H9 (cell line): ENCODE results near the gene TLCD3A. TPM values are rescaled to one million over a fixed set of nuclear protein-coding genes. Genes with fewer than 3 reads are reported as not detected.
A peak's percentile ranks its signal among the peaks of the same experiment; 100 is the strongest.

Experiments
- DNase-seq: peaks from one replicate; pipeline ENCODE4 v3.0.0-alpha.2; 2017
- H2AFZ ChIP-seq: one replicate; pipeline ENCODE4 v1.6.1; 2013; ENCODE audit warnings: mild to moderate bottlenecking, low read length, control low read depth, moderate library complexity
- H2AK5ac ChIP-seq: 2 replicates; pipeline ENCODE4 v1.6.1; 2013; ENCODE audit warnings: low read length, control low read depth, mixed read lengths; ENCODE audit not compliant: insufficient read length
- H2BK120ac ChIP-seq: one replicate; pipeline ENCODE4 v1.6.1; 2013; ENCODE audit warnings: low read depth, mild to moderate bottlenecking, low read length, control low read depth, inconsistent platforms; ENCODE audit not compliant: poor library complexity, severe bottlenecking
- H2BK12ac ChIP-seq: 2 replicates; pipeline ENCODE4 v1.6.1; 2013; ENCODE audit warnings: low read length, control low read depth, mixed read lengths, low read depth; ENCODE audit not compliant: insufficient read length
- H2BK15ac ChIP-seq: 2 replicates; pipeline ENCODE4 v1.6.1; 2013; ENCODE audit warnings: low read depth, low read length, control low read depth
- H2BK20ac ChIP-seq: one replicate; pipeline ENCODE4 v1.6.1; 2013; ENCODE audit warnings: low read depth, mild to moderate bottlenecking, low read length, control low read depth, inconsistent platforms; ENCODE audit not compliant: poor library complexity, severe bottlenecking
- H2BK5ac ChIP-seq: 2 replicates; pipeline ENCODE4 v1.6.1; 2013; ENCODE audit warnings: low read length, control low read depth, mixed read lengths; ENCODE audit not compliant: insufficient read length
- H3K14ac ChIP-seq: 2 replicates; pipeline ENCODE4 v1.6.1; 2013; ENCODE audit warnings: low read length, control low read depth; ENCODE audit not compliant: insufficient read depth
- H3K18ac ChIP-seq: 2 replicates; pipeline ENCODE4 v1.6.1; 2013; ENCODE audit warnings: low read depth, mild to moderate bottlenecking, mixed read lengths, low read length, control low read depth; ENCODE audit not compliant: insufficient read length
- H3K23ac ChIP-seq: 2 replicates; pipeline ENCODE4 v1.6.1; 2013; ENCODE audit warnings: low read length, control low read depth, mixed read lengths, low read depth; ENCODE audit not compliant: insufficient read length
- H3K23me2 ChIP-seq: 2 replicates; pipeline ENCODE4 v1.6.1; 2013; ENCODE audit warnings: low read depth, mild to moderate bottlenecking, mixed read lengths, low read length, control low read depth; ENCODE audit not compliant: insufficient read length, poor library complexity, severe bottlenecking
- H3K27ac ChIP-seq: 2 replicates; pipeline ENCODE4 v1.5.1; 2013; ENCODE audit warnings: low read length, control low read depth, mixed read lengths, low read depth; ENCODE audit not compliant: insufficient read length
- H3K27me3 ChIP-seq: 2 replicates; pipeline ENCODE4 v1.6.1; 2013; ENCODE audit warnings: low read length, control low read depth, inconsistent platforms; ENCODE audit not compliant: insufficient read depth
- H3K4ac ChIP-seq: 2 replicates; pipeline ENCODE4 v1.6.1; 2013; ENCODE audit warnings: low read depth, mild to moderate bottlenecking, control low read depth, inconsistent platforms, low read length, moderate library complexity
- H3K4me1 ChIP-seq: 2 replicates; pipeline ENCODE4 v1.6.1; 2013; ENCODE audit warnings: low read length, control low read depth, inconsistent platforms; ENCODE audit not compliant: insufficient read depth
- H3K4me2 ChIP-seq: 2 replicates; pipeline ENCODE4 v1.6.1; 2013; ENCODE audit warnings: low read length, control low read depth, mixed read lengths; ENCODE audit not compliant: insufficient read length, insufficient read depth
- H3K56ac ChIP-seq: 2 replicates; pipeline ENCODE4 v1.6.1; 2013; ENCODE audit warnings: low read depth, mild to moderate bottlenecking, mixed read lengths, low read length, control low read depth; ENCODE audit not compliant: insufficient read length
- H3K79me1 ChIP-seq: 2 replicates; pipeline ENCODE4 v1.6.1; 2013; ENCODE audit warnings: low read depth, mild to moderate bottlenecking, moderate library complexity, low read length, control low read depth, inconsistent platforms; ENCODE audit not compliant: insufficient read depth, poor library complexity, severe bottlenecking
- H3K79me2 ChIP-seq: 2 replicates; pipeline ENCODE4 v1.6.1; 2013; ENCODE audit warnings: low read length, control low read depth, inconsistent platforms; ENCODE audit not compliant: insufficient read depth
- H3K9ac ChIP-seq: 2 replicates; pipeline ENCODE4 v1.6.1; 2013; ENCODE audit warnings: low read length, control low read depth, mixed read lengths; ENCODE audit not compliant: insufficient read length; ENCODE audit errors: extremely low read depth
- H3K9me3 ChIP-seq: one replicate; pipeline ENCODE4 v1.6.1; 2013; ENCODE audit warnings: low read depth, low read length, inconsistent platforms; ENCODE audit not compliant: control insufficient read depth
- H3T11ph ChIP-seq: one replicate; pipeline ENCODE4 v1.6.1; 2013; ENCODE audit warnings: mild to moderate bottlenecking, low read length, control low read depth, inconsistent platforms
- H4K20me1 ChIP-seq: one replicate; pipeline ENCODE4 v1.6.1; 2013; ENCODE audit not compliant: control insufficient read depth, insufficient read length, insufficient read depth
- H4K5ac ChIP-seq: 2 replicates; pipeline ENCODE4 v1.6.1; 2013; ENCODE audit warnings: low read depth, mild to moderate bottlenecking, mixed read lengths, low read length, control low read depth; ENCODE audit not compliant: insufficient read length
- H4K8ac ChIP-seq: replicated peaks from 2 replicates; pipeline ENCODE4 v1.6.1; 2013; ENCODE audit warnings: low read length, control low read depth, mixed read lengths, low read depth; ENCODE audit not compliant: insufficient read length
- H4K91ac ChIP-seq: 2 replicates; pipeline ENCODE4 v1.6.1; 2013; ENCODE audit warnings: low read depth, mild to moderate bottlenecking, moderate library complexity, mixed read lengths, low read length, control low read depth; ENCODE audit not compliant: insufficient read length
- H3K27ac Mint-ChIP-seq, 3 experiments: 2 replicates in 2 of 3; 3 replicates in 1 of 3; pipeline ENCODE4 v1.8.0; 2020 to 2021; ENCODE audit warnings: mixed read lengths in 3 of 3, mild to moderate bottlenecking in 1 of 3, moderate library complexity in 1 of 3
- H3K27me3 Mint-ChIP-seq: 2 replicates; pipeline ENCODE4 v1.8.0; 2021; ENCODE audit warnings: low read depth, mild to moderate bottlenecking, moderate library complexity, mixed read lengths
- H3K36me3 Mint-ChIP-seq, 3 experiments: 2 replicates in 2 of 3; 3 replicates in 1 of 3; pipeline ENCODE4 v1.8.0; 2020 to 2021; ENCODE audit warnings: low read depth in 3 of 3, mixed read lengths in 3 of 3; ENCODE audit not compliant: insufficient read depth in 1 of 3
- H3K4me1 Mint-ChIP-seq, 2 experiments: 2 replicates each; pipeline ENCODE4 v1.8.0; 2020; ENCODE audit warnings: mixed read lengths in 2 of 2
- H3K4me3 Mint-ChIP-seq, 2 experiments: 2 replicates in 1 of 2; 3 replicates in 1 of 2; pipeline ENCODE4 v1.8.0; 2020 to 2021; ENCODE audit warnings: mild to moderate bottlenecking in 2 of 2, mixed read lengths in 2 of 2, moderate library complexity in 1 of 2
- H3K9me3 Mint-ChIP-seq, 2 experiments: 2 replicates in 1 of 2; 3 replicates in 1 of 2; pipeline ENCODE4 v1.8.0; 2020; ENCODE audit warnings: mild to moderate bottlenecking in 2 of 2, mixed read lengths in 2 of 2, moderate library complexity in 1 of 2
- WGBS: extraction: QIAGEN DNeasy Blood & Tissue Kit; methylation state at CpG from one replicate; pipeline ENCODE4 v1.1.7; 2013; ENCODE audit warnings: missing lambda C conversion rate, low lambda C conversion rate, mixed read lengths; ENCODE audit not compliant: insufficient read length; ENCODE audit errors: extremely low coverage; 5-methylcytosine and 5-hydroxymethylcytosine counted together
- total RNA-seq: library from RNA; stranded (reverse); gene quantifications from 2 replicates; pipeline ENCODE4 v1.2.1, GENCODE V29; 2021
- TF ChIP-seq, protein P1 (sequence below): fragments of 200-600 bp; sonication (generic); conservative IDR thresholded peaks from 3 replicates; pipeline ENCODE4 v1.8.0; 2021; ENCODE audit warnings: antibody characterized with exemption, mild to moderate bottlenecking

TLCD3A gene
- total RNA-seq, 1 experiment from 2014 or later = 29.6 TPM

DNA sequence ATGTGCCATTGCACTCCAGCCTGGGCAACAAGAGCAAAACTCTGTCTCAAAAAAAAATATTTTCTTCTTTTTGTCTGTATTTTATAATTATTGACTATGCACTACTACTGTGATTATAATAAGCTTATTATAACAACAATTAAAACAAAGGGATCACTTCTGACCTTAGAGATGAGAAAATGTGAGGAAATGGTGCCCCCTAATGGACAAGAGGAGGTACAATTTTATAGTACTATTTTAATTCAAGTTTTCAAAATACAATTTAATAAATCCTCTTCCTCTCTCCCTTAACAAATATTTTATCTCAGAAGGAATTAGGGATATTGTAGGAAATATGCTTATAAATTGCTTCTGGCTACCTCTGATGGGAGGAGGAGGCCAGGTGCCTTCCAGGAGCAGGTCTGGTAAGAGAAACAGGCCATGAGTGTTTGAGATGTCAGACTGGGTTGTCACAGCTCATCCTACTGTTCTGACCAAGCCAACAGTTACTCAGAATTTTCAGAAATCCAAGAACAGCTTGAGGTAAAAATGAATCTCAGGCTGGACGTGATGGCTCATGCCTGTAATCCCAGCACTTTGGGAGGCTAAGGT, 31.8 kb upstream of the TLCD3A start:
- no peak overlapping the region for H4K5ac ChIP-seq
- Mint-ChIP-seq H3K9me3 (no peaks in the 10 kb centered on the region), H3K27ac (no peak overlapping the region; a peak in 1 of 7 replicates), H3K4me3 (no peak overlapping the region), H3K4me1 (no peaks in the 10 kb centered on the region), H3K27me3 (no peaks in the 10 kb centered on the region), H3K36me3 (peaks cover 0 to 26% (median 10%) of the 10 kb centered on the region in 3 experiments; a peak in 4 of 7 replicates)
- no peak overlapping the region for H3K23ac ChIP-seq
- H2BK20ac ChIP-seq = no peak overlapping the region
- no peak overlapping the region for H2AFZ ChIP-seq
- peaks cover 2% of the 10 kb centered on the region; the same call in 1 of the 2 replicates for H3K79me2 ChIP-seq
- no peak overlapping the region for H2AK5ac ChIP-seq
- H3K9me3 ChIP-seq = no peaks in the 10 kb centered on the region
- no peak overlapping the region for H2BK120ac ChIP-seq
- no peak overlapping the region for H3K14ac ChIP-seq
- no peak overlapping the region for H3K56ac ChIP-seq
- H3K4ac ChIP-seq = no peak overlapping the region
- no peak for DNase-seq
- H3K23me2 ChIP-seq = no peaks in the 10 kb centered on the region
- H3T11ph ChIP-seq = no peak overlapping the region
- H3K27me3 ChIP-seq = no peaks in the 10 kb centered on the region
- no peak overlapping the region for H3K4me2 ChIP-seq
- no peak overlapping the region for H2BK5ac ChIP-seq
- no peak overlapping the region for H3K18ac ChIP-seq
- no peak overlapping the region for H3K27ac ChIP-seq
- H3K79me1 ChIP-seq = no peaks in the 10 kb centered on the region
- no peak overlapping the region for H2BK12ac ChIP-seq
- no peaks in the 10 kb centered on the region for H4K20me1 ChIP-seq
- H4K91ac ChIP-seq = no peak overlapping the region
- no peak overlapping the region for H4K8ac ChIP-seq
- WGBS = no CpG with 5 or more reads among the region's 1 CpG
- no peak overlapping the region for H3K9ac ChIP-seq
- H3K4me1 ChIP-seq = no peaks in the 10 kb centered on the region
- TF ChIP-seq, protein P1, sequence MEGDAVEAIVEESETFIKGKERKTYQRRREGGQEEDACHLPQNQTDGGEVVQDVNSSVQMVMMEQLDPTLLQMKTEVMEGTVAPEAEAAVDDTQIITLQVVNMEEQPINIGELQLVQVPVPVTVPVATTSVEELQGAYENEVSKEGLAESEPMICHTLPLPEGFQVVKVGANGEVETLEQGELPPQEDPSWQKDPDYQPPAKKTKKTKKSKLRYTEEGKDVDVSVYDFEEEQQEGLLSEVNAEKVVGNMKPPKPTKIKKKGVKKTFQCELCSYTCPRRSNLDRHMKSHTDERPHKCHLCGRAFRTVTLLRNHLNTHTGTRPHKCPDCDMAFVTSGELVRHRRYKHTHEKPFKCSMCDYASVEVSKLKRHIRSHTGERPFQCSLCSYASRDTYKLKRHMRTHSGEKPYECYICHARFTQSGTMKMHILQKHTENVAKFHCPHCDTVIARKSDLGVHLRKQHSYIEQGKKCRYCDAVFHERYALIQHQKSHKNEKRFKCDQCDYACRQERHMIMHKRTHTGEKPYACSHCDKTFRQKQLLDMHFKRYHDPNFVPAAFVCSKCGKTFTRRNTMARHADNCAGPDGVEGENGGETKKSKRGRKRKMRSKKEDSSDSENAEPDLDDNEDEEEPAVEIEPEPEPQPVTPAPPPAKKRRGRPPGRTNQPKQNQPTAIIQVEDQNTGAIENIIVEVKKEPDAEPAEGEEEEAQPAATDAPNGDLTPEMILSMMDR = peak; percentile 88
- H2BK15ac ChIP-seq = no peak overlapping the region
